SK-N-SH (cell line): Measurements from ENCODE around the gene CIITA.

Experiments
- CTCF ChIP-seq: fragments of 200-600 bp; sonication (generic); IDR thresholded peaks from 2 replicates; pipeline ENCODE4 v1.6.1; 2017; ENCODE audit warnings: antibody characterized with exemption, mild to moderate bottlenecking, moderate library complexity
- EP300 ChIP-seq, 2 experiments: IDR thresholded peaks; 2 replicates each; pipeline versions ENCODE4 v1.4.0 to v1.6.1; 2012; ENCODE audit warnings: borderline replicate concordance in 1 of 2, low read depth in 1 of 2, low read length in 1 of 2
- FOXJ3 ChIP-seq: sonication (generic); formaldehyde crosslinking; IDR thresholded peaks from 2 replicates; pipeline ENCODE4 v1.5.1; 2020; ENCODE audit warnings: mild to moderate bottlenecking, missing genetic modification reagents
- IRF3 ChIP-seq: fragments of 150-350 bp; IDR thresholded peaks from 2 replicates; pipeline ENCODE4 v1.6.1; 2016; ENCODE audit warnings: mild to moderate bottlenecking, low read depth, low read length
- JUND ChIP-seq: IDR thresholded peaks from 2 replicates; pipeline ENCODE4 v1.4.0; 2012
- MAX ChIP-seq: IDR thresholded peaks from 2 replicates; pipeline ENCODE4 v1.4.0; 2012; ENCODE audit warnings: low read depth
- POLR2AphosphoS5 ChIP-seq: IDR thresholded peaks from 2 replicates; pipeline ENCODE4 v1.6.1; 2012; ENCODE audit warnings: low read depth, low read length
- RAD21 ChIP-seq: IDR thresholded peaks from 2 replicates; pipeline ENCODE4 v1.6.1; 2012; ENCODE audit warnings: mild to moderate bottlenecking, low read length
- RCOR1 ChIP-seq: fragments of 150-350 bp; IDR thresholded peaks from 2 replicates; pipeline ENCODE4 v1.6.1; 2017; ENCODE audit warnings: antibody characterized with exemption, low read length
- RXRA ChIP-seq: IDR thresholded peaks from 2 replicates; pipeline ENCODE4 v1.4.0; 2012; ENCODE audit warnings: low read depth, mild to moderate bottlenecking, borderline replicate concordance
- TAF1 ChIP-seq: IDR thresholded peaks from 2 replicates; pipeline ENCODE4 v1.6.1; 2012; ENCODE audit warnings: low read depth, mild to moderate bottlenecking, low read length, moderate library complexity, borderline replicate concordance
- TCF12 ChIP-seq: IDR thresholded peaks from 2 replicates; pipeline ENCODE4 v1.4.0; 2012
- USF2 ChIP-seq: fragments of 150-350 bp; IDR thresholded peaks from 2 replicates; pipeline ENCODE4 v1.6.1; 2017; ENCODE audit warnings: antibody characterized with exemption, low read length, low read depth, borderline replicate concordance
- YY1 ChIP-seq: IDR thresholded peaks from 2 replicates; pipeline ENCODE4 v1.4.0; 2012; ENCODE audit warnings: low read depth, mild to moderate bottlenecking

GRCh38 chr16:10865991-10866966 lies 10.7 kb upstream of the CIITA start:
- TF ChIP-seq CTCF (no peak), POLR2AphosphoS5 (no peak), RXRA (no peak), MAX (no peak), RCOR1 (no peak), TAF1 (no peak), EP300 (IDR thresholded peaks at IDR 0.05; ENCODE audit: borderline replicate concordance in 1 of 2, low read depth in 1 of 2, low read length in 1 of 2) (no peak), YY1 (no peak), USF2 (no peak), TCF12 (no peak), IRF3 (no peak), FOXJ3 (CRISPR knock-in tag) (no peak), JUND (no peak), RAD21 (no peak)
